ENCODE results near the gene ERVW-1. TPM values are rescaled to one million over a fixed set of nuclear protein-coding genes. Genes with fewer than 3 reads are reported as not detected.

ERVW-1 gene
- total RNA-seq, 4 donors from 2014 or later = not detected

- no peak for ATAC-seq (ENCODE audit: low FRiP score)
Measured at GRCh38 chr7:92422926-92423325, 54.8 kb downstream of the ERVW-1 start.

GRCh38 chr7:92421676-92422435, 55.9 kb downstream of the ERVW-1 start:
- DNase-seq (ENCODE audit: low spot score) = no peak
- TF ChIP-seq CTCF (IDR thresholded peaks at IDR 0.05) = no peak
- no peak for ATAC-seq (ENCODE audit: low FRiP score)

More at GRCh38 chr7:92422926-92423325, 54.8 kb downstream of the ERVW-1 start:
- no peak for TF ChIP-seq CTCF (IDR thresholded peaks at IDR 0.05)
- DNase-seq (ENCODE audit: low spot score) = no peak

Other genes starting within 250 kb of the ERVW-1 start
- 10 to 100 TPM; 57.9 to 80.5 (median 62.0) TPM for gene KRIT1, start 232.0 kb downstream of the ERVW-1 start, total RNA-seq
- gene ANKIB1, start 232.0 kb downstream of the ERVW-1 start, total RNA-seq = 10 to 100 TPM; 30.6 to 55.2 (median 36.3) TPM
- 10 to 100 TPM; 18.1 to 55.5 (median 28.4) TPM for gene GATAD1, start 30.5 kb downstream of the ERVW-1 start, total RNA-seq
- 10 to 100 TPM in 3 of 4 donors, 1 to 10 TPM in 1; 9.8 to 23.5 (median 14.3) TPM for gene PEX1, start 50.6 kb upstream of the ERVW-1 start, total RNA-seq
- 10 to 100 TPM in 3 of 4 donors, 1 to 10 TPM in 1; 8.0 to 16.6 (median 12.1) TPM for gene RBM48, start 50.8 kb upstream of the ERVW-1 start, total RNA-seq
- 10 to 100 TPM; 16.6 to 36.7 (median 24.2) TPM for gene FAM133B, start 112.4 kb upstream of the ERVW-1 start, total RNA-seq

All from omental fat pad (tissue), 4 donors.